HepG2 (cell line): Measurements from ENCODE around the gene RBP3.

Experiments used
- SP2 ChIP-seq: sonication (generic); formaldehyde crosslinking; IDR thresholded peaks from 2 replicates; pipeline ENCODE4 v1.5.1; 2020; ENCODE audit warnings: mild to moderate bottlenecking, missing genetic modification reagents
- TF ChIP-seq, protein P1 (sequence below), 2 experiments: IDR thresholded peaks; 2 replicates each; pipeline ENCODE4 v1.6.1; 2011 to 2012; ENCODE audit warnings: low read length in 2 of 2, borderline replicate concordance in 1 of 2, low read depth in 1 of 2, mild to moderate bottlenecking in 1 of 2, moderate library complexity in 1 of 2
- TF ChIP-seq, protein P2 (sequence below): sonication (generic); formaldehyde crosslinking; IDR thresholded peaks from 2 replicates; pipeline ENCODE4 v1.4.0; 2020; ENCODE audit warnings: missing genetic modification reagents, borderline replicate concordance

DNA sequence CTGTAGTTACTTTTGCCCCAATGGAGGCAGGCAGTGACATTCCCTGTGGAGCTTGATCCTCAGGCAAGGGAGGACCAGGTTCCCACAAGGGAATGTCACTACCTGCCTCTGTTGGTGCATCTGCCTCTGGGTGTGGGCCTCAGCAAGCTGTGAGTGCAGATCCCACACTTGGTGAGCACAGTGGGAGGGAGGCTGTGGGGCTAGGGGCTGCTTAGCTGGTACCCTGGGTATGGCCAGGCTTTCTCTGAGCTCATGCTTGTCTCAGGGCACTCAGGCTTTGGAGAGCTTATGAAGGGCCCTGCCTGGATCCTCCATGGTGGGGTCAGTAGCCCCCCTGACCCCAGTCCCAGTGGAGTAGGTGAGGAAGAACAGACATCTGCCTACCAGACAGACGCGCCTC lies 52.1 kb downstream of the RBP3 start:
- TF ChIP-seq, protein P1, sequence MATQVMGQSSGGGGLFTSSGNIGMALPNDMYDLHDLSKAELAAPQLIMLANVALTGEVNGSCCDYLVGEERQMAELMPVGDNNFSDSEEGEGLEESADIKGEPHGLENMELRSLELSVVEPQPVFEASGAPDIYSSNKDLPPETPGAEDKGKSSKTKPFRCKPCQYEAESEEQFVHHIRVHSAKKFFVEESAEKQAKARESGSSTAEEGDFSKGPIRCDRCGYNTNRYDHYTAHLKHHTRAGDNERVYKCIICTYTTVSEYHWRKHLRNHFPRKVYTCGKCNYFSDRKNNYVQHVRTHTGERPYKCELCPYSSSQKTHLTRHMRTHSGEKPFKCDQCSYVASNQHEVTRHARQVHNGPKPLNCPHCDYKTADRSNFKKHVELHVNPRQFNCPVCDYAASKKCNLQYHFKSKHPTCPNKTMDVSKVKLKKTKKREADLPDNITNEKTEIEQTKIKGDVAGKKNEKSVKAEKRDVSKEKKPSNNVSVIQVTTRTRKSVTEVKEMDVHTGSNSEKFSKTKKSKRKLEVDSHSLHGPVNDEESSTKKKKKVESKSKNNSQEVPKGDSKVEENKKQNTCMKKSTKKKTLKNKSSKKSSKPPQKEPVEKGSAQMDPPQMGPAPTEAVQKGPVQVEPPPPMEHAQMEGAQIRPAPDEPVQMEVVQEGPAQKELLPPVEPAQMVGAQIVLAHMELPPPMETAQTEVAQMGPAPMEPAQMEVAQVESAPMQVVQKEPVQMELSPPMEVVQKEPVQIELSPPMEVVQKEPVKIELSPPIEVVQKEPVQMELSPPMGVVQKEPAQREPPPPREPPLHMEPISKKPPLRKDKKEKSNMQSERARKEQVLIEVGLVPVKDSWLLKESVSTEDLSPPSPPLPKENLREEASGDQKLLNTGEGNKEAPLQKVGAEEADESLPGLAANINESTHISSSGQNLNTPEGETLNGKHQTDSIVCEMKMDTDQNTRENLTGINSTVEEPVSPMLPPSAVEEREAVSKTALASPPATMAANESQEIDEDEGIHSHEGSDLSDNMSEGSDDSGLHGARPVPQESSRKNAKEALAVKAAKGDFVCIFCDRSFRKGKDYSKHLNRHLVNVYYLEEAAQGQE (IDR thresholded peaks at IDR 0.05; ENCODE audit: borderline replicate concordance in 1 of 2, low read depth in 1 of 2, low read length in 2 of 2): no peak
- TF ChIP-seq, protein P2, sequence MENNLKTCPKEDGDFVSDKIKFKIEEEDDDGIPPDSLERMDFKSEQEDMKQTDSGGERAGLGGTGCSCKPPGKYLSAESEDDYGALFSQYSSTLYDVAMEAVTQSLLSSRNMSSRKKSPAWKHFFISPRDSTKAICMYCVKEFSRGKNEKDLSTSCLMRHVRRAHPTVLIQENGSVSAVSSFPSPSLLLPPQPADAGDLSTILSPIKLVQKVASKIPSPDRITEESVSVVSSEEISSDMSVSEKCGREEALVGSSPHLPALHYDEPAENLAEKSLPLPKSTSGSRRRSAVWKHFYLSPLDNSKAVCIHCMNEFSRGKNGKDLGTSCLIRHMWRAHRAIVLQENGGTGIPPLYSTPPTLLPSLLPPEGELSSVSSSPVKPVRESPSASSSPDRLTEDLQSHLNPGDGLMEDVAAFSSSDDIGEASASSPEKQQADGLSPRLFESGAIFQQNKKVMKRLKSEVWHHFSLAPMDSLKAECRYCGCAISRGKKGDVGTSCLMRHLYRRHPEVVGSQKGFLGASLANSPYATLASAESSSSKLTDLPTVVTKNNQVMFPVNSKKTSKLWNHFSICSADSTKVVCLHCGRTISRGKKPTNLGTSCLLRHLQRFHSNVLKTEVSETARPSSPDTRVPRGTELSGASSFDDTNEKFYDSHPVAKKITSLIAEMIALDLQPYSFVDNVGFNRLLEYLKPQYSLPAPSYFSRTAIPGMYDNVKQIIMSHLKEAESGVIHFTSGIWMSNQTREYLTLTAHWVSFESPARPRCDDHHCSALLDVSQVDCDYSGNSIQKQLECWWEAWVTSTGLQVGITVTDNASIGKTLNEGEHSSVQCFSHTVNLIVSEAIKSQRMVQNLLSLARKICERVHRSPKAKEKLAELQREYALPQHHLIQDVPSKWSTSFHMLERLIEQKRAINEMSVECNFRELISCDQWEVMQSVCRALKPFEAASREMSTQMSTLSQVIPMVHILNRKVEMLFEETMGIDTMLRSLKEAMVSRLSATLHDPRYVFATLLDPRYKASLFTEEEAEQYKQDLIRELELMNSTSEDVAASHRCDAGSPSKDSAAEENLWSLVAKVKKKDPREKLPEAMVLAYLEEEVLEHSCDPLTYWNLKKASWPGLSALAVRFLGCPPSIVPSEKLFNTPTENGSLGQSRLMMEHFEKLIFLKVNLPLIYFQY (CRISPR knock-in tag): no peak
- TF ChIP-seq SP2 (CRISPR knock-in tag): no peak
